Body of pancreas (tissue), 4 donors: ENCODE results near the gene FRAS1. TPM values are rescaled to one million over a fixed set of nuclear protein-coding genes. Genes with fewer than 3 reads are reported as not detected.
A peak's percentile ranks its signal among the peaks of the same experiment; 100 is the strongest.

ENCODE experiments used
- ATAC-seq: fragments of 150-250 bp; one replicate; pipeline ENCODE4 v1.9.1; 2016
- DNase-seq, 4 donors: peaks; one replicate each; pipeline ENCODE4 v3.0.0-alpha.2; 2019
- H3K27ac ChIP-seq, 4 donors: fragments of 200-600 bp; sonication (generic); 1 replicate in 3 of 4; 2 replicates in 1 of 4; pipeline versions ENCODE4 v1.5.1 to v1.6.1; 2016 to 2019; ENCODE audit warnings: mild to moderate bottlenecking in 1 of 4, mixed read lengths in 1 of 4, moderate library complexity in 1 of 4
- H3K27me3 ChIP-seq, 2 donors: fragments of 200-600 bp; sonication (generic); one replicate each; pipeline ENCODE4 v1.6.0; 2016; ENCODE audit warnings: mild to moderate bottlenecking in 1 of 2
- H3K36me3 ChIP-seq, 2 donors: fragments of 200-600 bp; sonication (generic); replicated peaks in 1 of 2; 2 replicates each; pipeline ENCODE4 v1.5.1; 2016; ENCODE audit warnings: low read depth in 2 of 2; ENCODE audit not compliant: insufficient read depth in 1 of 2
- H3K4me1 ChIP-seq: fragments of 200-600 bp; sonication (generic); one replicate; pipeline ENCODE4 v1.6.0; 2016
- H3K4me3 ChIP-seq, 2 donors: fragments of 200-600 bp; sonication (generic); 1 replicate in 1 of 2; 2 replicates in 1 of 2; pipeline ENCODE4 v1.5.1; 2016 to 2019
- H3K9me3 ChIP-seq, 3 donors: fragments of 200-600 bp; sonication (generic); 1 replicate in 2 of 3; 2 replicates in 1 of 3; pipeline ENCODE4 v1.5.1; 2016
- CTCF ChIP-seq, 7 experiments: fragments of 450-650 bp in 4 of 7; fragments of 200-600 bp in 3 of 7; sonication (generic) in 3 of 7; IDR thresholded peaks; one replicate each; pipeline ENCODE4 v1.5.1; 2016 to 2019; ENCODE audit warnings: antibody characterized with exemption in 7 of 7
- POLR2A ChIP-seq, 3 donors: fragments of 450-650 bp; IDR thresholded peaks; one replicate each; pipeline ENCODE4 v1.6.1; 2016; ENCODE audit warnings: antibody characterized with exemption in 3 of 3, mild to moderate bottlenecking in 2 of 3
- WGBS, 2 donors: methylation state at CpG; one replicate each; pipeline ENCODE4 v1.1.5; 2017; 5-methylcytosine and 5-hydroxymethylcytosine counted together
- intact Hi-C: fragments of 100-400 bp; cut with DNase I; formaldehyde crosslinking; loops from one replicate; pipeline ENCODE4 v1.15.1; 2023
- total RNA-seq, 2 donors: library from RNA; depleted of rRNA; stranded (reverse); fragments of >200 nt; gene quantifications; one replicate each; pipeline ENCODE4 v1.1.0, GENCODE V29; 2016

The FRAS1 gene
- total RNA-seq, 2 donors from 2014 or later: 22.6 to 24.4 TPM

- Histone ChIP-seq H3K9me3 (no peaks in the 10 kb centered on the region), H3K4me3 (no peak overlapping the region), H3K27ac (no peak overlapping the region), H3K27me3 (no peaks in the 10 kb centered on the region), H3K36me3 (no peaks in the 10 kb centered on the region), H3K4me1 (no peaks in the 10 kb centered on the region)
- ATAC-seq (no peak), DNase-seq (no peak)
- intact Hi-C loops: no loop called here
- 65% methylated on average over 4 of the region's 4 CpGs for WGBS, 2 donors
- TF ChIP-seq POLR2A (IDR thresholded peaks at IDR 0.05) (no peak), CTCF (IDR thresholded peaks at IDR 0.05) (no peak)
Observed at GRCh38 chr4:78527555-78527954, 470.4 kb downstream of the FRAS1 start.

GRCh38 chr4:78528327-78528726 is 471.2 kb downstream of the FRAS1 start:
- no peaks in the 10 kb centered on the region for H3K9me3 ChIP-seq
- H3K36me3 ChIP-seq: no peaks in the 10 kb centered on the region
- TF ChIP-seq POLR2A (IDR thresholded peaks at IDR 0.05) (no peak), CTCF (IDR thresholded peaks at IDR 0.05) (no peak)
- ATAC-seq (no peak), DNase-seq (no peak)
- WGBS, 2 donors: 54 to 72% methylated on average over 3 of the region's 3 CpGs
- intact Hi-C loops: no loop called here
- no peak overlapping the region for H3K27ac ChIP-seq
- H3K27me3 ChIP-seq: no peaks in the 10 kb centered on the region
- H3K4me3 ChIP-seq: no peak overlapping the region
- no peaks in the 10 kb centered on the region for H3K4me1 ChIP-seq

GRCh38 chr4:78529569-78530209 is 472.6 kb downstream of the FRAS1 start:
- Histone ChIP-seq H3K36me3 (no peaks in the 10 kb centered on the region), H3K27ac (no peak overlapping the region), H3K4me3 (no peak overlapping the region), H3K27me3 (no peaks in the 10 kb centered on the region), H3K4me1 (no peaks in the 10 kb centered on the region), H3K9me3 (no peaks in the 10 kb centered on the region)
- WGBS, 2 donors: 72 to 75% methylated on average over 2 of the region's 2 CpGs
- intact Hi-C loops: no loop called here
- no peak for TF ChIP-seq CTCF (IDR thresholded peaks at IDR 0.05)
- no peak for TF ChIP-seq POLR2A (IDR thresholded peaks at IDR 0.05)
- ATAC-seq (no peak), DNase-seq (no peak)

- Histone ChIP-seq H3K4me3 (no peak overlapping the region), H3K4me1 (peaks cover 7% of the 10 kb centered on the region), H3K9me3 (no peaks in the 10 kb centered on the region), H3K27me3 (no peaks in the 10 kb centered on the region), H3K36me3 (no peaks in the 10 kb centered on the region), H3K27ac (no peak overlapping the region)
- TF ChIP-seq CTCF (IDR thresholded peaks at IDR 0.05) (no peak), POLR2A (IDR thresholded peaks at IDR 0.05) (no peak)
- intact Hi-C loops: no loop called here
- WGBS, 2 donors: 71 to 92% methylated on average over 1 of the region's 1 CpG
- no peak for ATAC-seq
- DNase-seq: no peak
Observed at GRCh38 chr4:78532046-78532445, 474.9 kb downstream of the FRAS1 start.

GRCh38 chr4:78533854-78534253 is 476.7 kb downstream of the FRAS1 start:
- intact Hi-C loops: no loop called here
- peak overlapping the region; percentile 8 to 80 (median 77) for H3K27ac ChIP-seq

More at GRCh38 chr4:78533854-78534253, 476.7 kb downstream of the FRAS1 start:
- H3K27me3 ChIP-seq: no peaks in the 10 kb centered on the region
- no peak for DNase-seq
- WGBS, 2 donors: 74 to 85% methylated on average over 5 of the region's 5 CpGs
- no peak for ATAC-seq
- H3K36me3 ChIP-seq: no peaks in the 10 kb centered on the region
- no peaks in the 10 kb centered on the region for H3K9me3 ChIP-seq
- TF ChIP-seq CTCF (IDR thresholded peaks at IDR 0.05) (no peak), POLR2A (IDR thresholded peaks at IDR 0.05) (no peak)
- H3K4me3 ChIP-seq: no peak overlapping the region
- peaks cover 7% of the 10 kb centered on the region for H3K4me1 ChIP-seq
